ENCODE results near the gene KCNS1. TPM values are rescaled to one million over a fixed set of nuclear protein-coding genes. Genes with fewer than 3 reads are reported as not detected.

The KCNS1 gene
- total RNA-seq, 2 donors from 2014 or later: 0.18 to 1.5 TPM

DNA sequence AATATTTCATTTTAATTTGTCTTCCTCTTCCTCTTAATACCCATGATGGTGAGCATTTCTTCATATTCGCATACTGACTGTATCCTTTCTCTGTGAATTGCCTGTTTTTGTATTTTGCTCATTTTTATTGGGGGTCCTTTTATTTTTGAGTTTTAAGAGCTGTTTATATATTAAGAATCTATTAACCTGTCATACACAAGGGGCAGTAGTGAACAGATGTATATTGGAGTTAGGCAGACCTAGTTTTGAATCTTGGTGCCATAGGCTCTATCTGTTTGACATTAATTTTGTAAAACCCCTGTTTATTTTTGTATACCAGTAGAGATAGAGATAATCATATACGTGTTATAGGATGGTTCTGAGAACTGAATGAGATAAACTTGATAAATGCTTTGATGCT is 17.1 kb upstream of the KCNS1 start:
- no peaks in the 10 kb centered on the region for H3K4me1 ChIP-seq (ENCODE audit: control insufficient read depth, insufficient read depth, low read length)
- Mint-ChIP-seq H3K4me3 (no peak overlapping the region), H3K4me1 (no peaks in the 10 kb centered on the region), H3K27ac (no peak overlapping the region), H3K36me3 (ENCODE audit: low read depth) (no peaks in the 10 kb centered on the region), H3K9me3 (no peaks in the 10 kb centered on the region), H3K27me3 (ENCODE audit: insufficient read depth) (no peaks in the 10 kb centered on the region)
- H3K9me3 ChIP-seq (ENCODE audit: control insufficient read depth, low read length): no peaks in the 10 kb centered on the region
- no peak overlapping the region for H3K4me3 ChIP-seq (ENCODE audit: low read length)
- no peaks in the 10 kb centered on the region for H3K27me3 ChIP-seq (ENCODE audit: control insufficient read depth, insufficient read depth, low read length, poor library complexity, severe bottlenecking)
- no peaks in the 10 kb centered on the region for H3K36me3 ChIP-seq (ENCODE audit: control insufficient read depth, insufficient read depth, low read length)
- H3K9ac ChIP-seq (ENCODE audit: extremely low read depth, low read length, poor library complexity, severe bottlenecking): no peak overlapping the region
- 92 to 100% methylated on average over 1 to 2 of the region's 2 CpGs for WGBS, 2 experiments (ENCODE audit: insufficient coverage in 1 of 2, insufficient read length in 1 of 2)
- H3K27ac ChIP-seq (ENCODE audit: low read depth, low read length): no peak overlapping the region
- DNase-seq: no peak
- TF ChIP-seq, protein P1, sequence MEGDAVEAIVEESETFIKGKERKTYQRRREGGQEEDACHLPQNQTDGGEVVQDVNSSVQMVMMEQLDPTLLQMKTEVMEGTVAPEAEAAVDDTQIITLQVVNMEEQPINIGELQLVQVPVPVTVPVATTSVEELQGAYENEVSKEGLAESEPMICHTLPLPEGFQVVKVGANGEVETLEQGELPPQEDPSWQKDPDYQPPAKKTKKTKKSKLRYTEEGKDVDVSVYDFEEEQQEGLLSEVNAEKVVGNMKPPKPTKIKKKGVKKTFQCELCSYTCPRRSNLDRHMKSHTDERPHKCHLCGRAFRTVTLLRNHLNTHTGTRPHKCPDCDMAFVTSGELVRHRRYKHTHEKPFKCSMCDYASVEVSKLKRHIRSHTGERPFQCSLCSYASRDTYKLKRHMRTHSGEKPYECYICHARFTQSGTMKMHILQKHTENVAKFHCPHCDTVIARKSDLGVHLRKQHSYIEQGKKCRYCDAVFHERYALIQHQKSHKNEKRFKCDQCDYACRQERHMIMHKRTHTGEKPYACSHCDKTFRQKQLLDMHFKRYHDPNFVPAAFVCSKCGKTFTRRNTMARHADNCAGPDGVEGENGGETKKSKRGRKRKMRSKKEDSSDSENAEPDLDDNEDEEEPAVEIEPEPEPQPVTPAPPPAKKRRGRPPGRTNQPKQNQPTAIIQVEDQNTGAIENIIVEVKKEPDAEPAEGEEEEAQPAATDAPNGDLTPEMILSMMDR (conservative IDR thresholded peaks at IDR 0.05): peak; percentile 40

- no peak overlapping the region for H3K27ac ChIP-seq (ENCODE audit: low read depth, low read length)
- no peaks in the 10 kb centered on the region for H3K36me3 ChIP-seq (ENCODE audit: control insufficient read depth, insufficient read depth, low read length)
- Mint-ChIP-seq H3K27ac (no peak overlapping the region), H3K27me3 (ENCODE audit: insufficient read depth) (no peaks in the 10 kb centered on the region), H3K9me3 (no peaks in the 10 kb centered on the region), H3K4me1 (no peaks in the 10 kb centered on the region), H3K36me3 (ENCODE audit: low read depth) (no peaks in the 10 kb centered on the region), H3K4me3 (no peak overlapping the region)
- 87 to 88% methylated on average over 4 of the region's 4 CpGs for WGBS, 2 experiments (ENCODE audit: insufficient coverage in 1 of 2, insufficient read length in 1 of 2)
- H3K27me3 ChIP-seq (ENCODE audit: control insufficient read depth, insufficient read depth, low read length, poor library complexity, severe bottlenecking): no peaks in the 10 kb centered on the region
- H3K9me3 ChIP-seq (ENCODE audit: control insufficient read depth, low read length): no peaks in the 10 kb centered on the region
- DNase-seq: no peak
- H3K4me3 ChIP-seq (ENCODE audit: low read length): no peak overlapping the region
- H3K9ac ChIP-seq (ENCODE audit: extremely low read depth, low read length, poor library complexity, severe bottlenecking): no peak overlapping the region
- H3K4me1 ChIP-seq (ENCODE audit: control insufficient read depth, insufficient read depth, low read length): no peaks in the 10 kb centered on the region
- TF ChIP-seq, protein P1 (conservative IDR thresholded peaks at IDR 0.05): no peak
These were observed 16.7 kb upstream of the KCNS1 start for GRCh38 chr20:45117581-45117980.

DNA sequence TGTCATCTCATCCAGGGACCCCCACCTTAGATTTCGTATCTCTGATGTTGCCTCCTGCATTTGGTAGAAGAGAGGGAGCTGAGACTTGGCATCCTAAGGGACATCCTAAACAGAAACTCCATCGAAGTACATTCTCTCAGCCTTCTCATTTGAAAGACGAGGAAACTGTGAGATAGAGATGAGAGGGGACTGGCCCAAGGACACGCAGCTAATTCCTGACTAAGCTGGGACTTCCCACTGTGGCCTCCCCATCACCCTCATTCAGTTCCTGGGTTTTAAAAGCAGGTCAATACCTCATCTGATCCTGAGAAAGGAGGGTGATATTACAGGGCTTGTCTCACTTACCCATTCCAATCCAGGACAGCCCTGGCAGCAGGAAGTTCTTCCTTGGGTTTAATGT is 14.9 kb upstream of the KCNS1 start:
- WGBS, 2 experiments (ENCODE audit: insufficient coverage in 1 of 2, insufficient read length in 1 of 2): 89 to 95% methylated on average over 3 to 4 of the region's 4 CpGs
- no peaks in the 10 kb centered on the region for H3K36me3 Mint-ChIP-seq (ENCODE audit: low read depth)
- H3K4me1 Mint-ChIP-seq: no peaks in the 10 kb centered on the region

More for the DNA sequence above, 14.9 kb upstream of the KCNS1 start:
- H3K4me3 Mint-ChIP-seq: no peak overlapping the region
- no peaks in the 10 kb centered on the region for H3K36me3 ChIP-seq (ENCODE audit: control insufficient read depth, insufficient read depth, low read length)
- no peak overlapping the region for H3K4me3 ChIP-seq (ENCODE audit: low read length)
- no peak overlapping the region for H3K9ac ChIP-seq (ENCODE audit: extremely low read depth, low read length, poor library complexity, severe bottlenecking)
- no peaks in the 10 kb centered on the region for H3K9me3 Mint-ChIP-seq
- H3K27ac ChIP-seq (ENCODE audit: low read depth, low read length): no peak overlapping the region
- no peaks in the 10 kb centered on the region for H3K27me3 Mint-ChIP-seq (ENCODE audit: insufficient read depth)
- no peaks in the 10 kb centered on the region for H3K4me1 ChIP-seq (ENCODE audit: control insufficient read depth, insufficient read depth, low read length)
- H3K27ac Mint-ChIP-seq: no peak overlapping the region
- H3K9me3 ChIP-seq (ENCODE audit: control insufficient read depth, low read length): no peaks in the 10 kb centered on the region
- H3K27me3 ChIP-seq (ENCODE audit: control insufficient read depth, insufficient read depth, low read length, poor library complexity, severe bottlenecking): no peaks in the 10 kb centered on the region
- DNase-seq: no peak
- TF ChIP-seq, protein P1 (conservative IDR thresholded peaks at IDR 0.05): no peak

All from endodermal cell (in vitro differentiated cells).